Effector memory CD4-positive, alpha-beta T cell (primary cell): ENCODE measurements around the gene SNORC.

Experiments used
- DNase-seq, 3 donors: peaks; one replicate each; pipeline ENCODE4 v3.0.0-alpha.2; 2020
- H3K27ac ChIP-seq: 2 replicates; pipeline ENCODE4 v1.7.0; 2013; ENCODE audit warnings: mild to moderate bottlenecking, low read length, moderate library complexity; ENCODE audit not compliant: insufficient read depth, poor library complexity, severe bottlenecking
- H3K27me3 ChIP-seq: replicated peaks from 2 replicates; pipeline ENCODE4 v1.7.0; 2013; ENCODE audit warnings: mild to moderate bottlenecking, low read length; ENCODE audit not compliant: insufficient read depth, control insufficient read depth, poor library complexity, severe bottlenecking
- H3K36me3 ChIP-seq: 2 replicates; pipeline ENCODE4 v1.7.0; 2013; ENCODE audit warnings: mild to moderate bottlenecking, low read length, moderate library complexity; ENCODE audit not compliant: control insufficient read depth, insufficient read depth
- H3K4me1 ChIP-seq: 2 replicates; pipeline ENCODE4 v1.7.0; 2013; ENCODE audit warnings: low read length, mild to moderate bottlenecking; ENCODE audit not compliant: control insufficient read depth, insufficient read depth, poor library complexity, severe bottlenecking
- H3K4me3 ChIP-seq: 2 replicates; pipeline ENCODE4 v1.7.0; 2013; ENCODE audit warnings: low read length, low read depth, mild to moderate bottlenecking; ENCODE audit not compliant: insufficient read depth, poor library complexity, severe bottlenecking
- H3K9me3 ChIP-seq: 2 replicates; pipeline ENCODE4 v1.7.0; 2013; ENCODE audit warnings: mild to moderate bottlenecking, low read length, moderate library complexity; ENCODE audit not compliant: control insufficient read depth

The SNORC gene

GRCh38 chr2:232882085-232882484 is 12.0 kb downstream of the SNORC start:
- H3K4me1 ChIP-seq = no peaks in the 10 kb centered on the region
- no peak overlapping the region for H3K4me3 ChIP-seq
- DNase-seq = no peak
- no peaks in the 10 kb centered on the region for H3K27me3 ChIP-seq
- no peaks in the 10 kb centered on the region for H3K9me3 ChIP-seq
- no peaks in the 10 kb centered on the region for H3K36me3 ChIP-seq
- no peak overlapping the region for H3K27ac ChIP-seq

DNA sequence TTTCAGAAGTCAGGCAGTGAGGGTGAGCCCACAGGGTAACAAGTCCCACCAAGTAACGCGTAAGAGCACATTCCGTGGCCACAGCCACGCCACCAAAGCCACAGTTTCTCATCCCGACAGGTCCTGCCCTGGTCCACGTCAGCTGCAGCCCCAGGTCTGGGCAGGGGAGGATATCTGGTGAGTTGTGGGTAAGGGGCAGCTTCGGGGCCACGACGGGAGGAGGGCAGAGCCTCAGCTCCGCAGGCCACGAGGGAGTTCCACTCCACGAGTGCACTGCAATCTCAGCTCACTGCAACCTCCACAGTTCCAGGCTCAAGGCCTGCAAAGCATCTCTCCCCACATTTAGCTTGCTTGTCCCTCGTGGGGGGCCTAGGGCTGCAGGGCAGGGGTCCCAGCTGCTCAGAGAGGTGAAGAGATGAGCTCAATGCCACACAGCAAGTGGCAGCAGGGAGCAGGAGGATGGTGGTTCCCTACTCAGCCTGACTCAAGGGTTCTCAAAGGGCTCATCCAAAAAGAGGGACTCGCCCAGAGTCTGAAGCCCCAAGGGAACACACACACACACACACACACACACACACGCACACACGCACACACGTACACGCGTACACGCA is 12.5 kb downstream of the SNORC start:
- H3K4me3 ChIP-seq = no peak overlapping the region
- H3K36me3 ChIP-seq = no peaks in the 10 kb centered on the region
- no peaks in the 10 kb centered on the region for H3K27me3 ChIP-seq
- H3K27ac ChIP-seq = no peak overlapping the region
- no peaks in the 10 kb centered on the region for H3K9me3 ChIP-seq
- no peak for DNase-seq
- H3K4me1 ChIP-seq = no peaks in the 10 kb centered on the region

GRCh38 chr2:232883116-232883721 is 13.2 kb downstream of the SNORC start:
- Histone ChIP-seq H3K36me3 (no peaks in the 10 kb centered on the region), H3K4me1 (no peaks in the 10 kb centered on the region), H3K4me3 (no peak overlapping the region), H3K27ac (no peak overlapping the region), H3K9me3 (no peaks in the 10 kb centered on the region), H3K27me3 (no peaks in the 10 kb centered on the region)
- no peak for DNase-seq

DNA sequence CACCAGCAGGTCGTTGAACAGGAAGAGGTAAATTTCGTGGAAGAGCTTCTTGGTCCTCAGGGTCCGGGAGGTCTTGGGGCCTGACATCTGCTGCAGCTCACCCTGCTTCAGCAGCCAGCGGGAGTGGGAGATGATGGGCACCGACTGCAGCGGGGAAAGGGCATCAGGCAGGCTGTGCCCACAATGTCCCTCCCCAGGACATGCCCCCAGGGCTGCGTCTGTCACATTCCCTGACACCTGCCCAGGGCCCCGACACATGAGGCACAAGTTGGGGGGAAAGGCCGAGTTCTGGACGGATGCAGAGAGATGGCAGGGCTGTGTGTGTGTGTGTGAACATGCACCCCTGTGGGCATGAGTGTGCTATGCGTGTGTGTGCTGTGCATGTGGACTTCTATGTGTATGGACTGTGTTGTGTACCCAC is 13.9 kb downstream of the SNORC start:
- Histone ChIP-seq H3K36me3 (no peaks in the 10 kb centered on the region), H3K4me1 (no peaks in the 10 kb centered on the region), H3K9me3 (no peaks in the 10 kb centered on the region), H3K4me3 (no peak overlapping the region), H3K27ac (no peak overlapping the region), H3K27me3 (no peaks in the 10 kb centered on the region)
- no peak for DNase-seq

- no peak for DNase-seq
- H3K27ac ChIP-seq = no peak overlapping the region
- no peaks in the 10 kb centered on the region for H3K9me3 ChIP-seq
- H3K4me1 ChIP-seq = no peaks in the 10 kb centered on the region
- no peak overlapping the region for H3K4me3 ChIP-seq
- H3K36me3 ChIP-seq = no peaks in the 10 kb centered on the region
- no peaks in the 10 kb centered on the region for H3K27me3 ChIP-seq
These were observed 14.6 kb downstream of the SNORC start for GRCh38 chr2:232884549-232885263.

GRCh38 chr2:232885264-232885961 is 15.3 kb downstream of the SNORC start:
- Histone ChIP-seq H3K9me3 (no peaks in the 10 kb centered on the region), H3K36me3 (no peaks in the 10 kb centered on the region), H3K27me3 (peaks cover 2% of the 10 kb centered on the region), H3K27ac (no peak overlapping the region), H3K4me1 (no peaks in the 10 kb centered on the region), H3K4me3 (no peak overlapping the region)
- DNase-seq = no peak

DNA sequence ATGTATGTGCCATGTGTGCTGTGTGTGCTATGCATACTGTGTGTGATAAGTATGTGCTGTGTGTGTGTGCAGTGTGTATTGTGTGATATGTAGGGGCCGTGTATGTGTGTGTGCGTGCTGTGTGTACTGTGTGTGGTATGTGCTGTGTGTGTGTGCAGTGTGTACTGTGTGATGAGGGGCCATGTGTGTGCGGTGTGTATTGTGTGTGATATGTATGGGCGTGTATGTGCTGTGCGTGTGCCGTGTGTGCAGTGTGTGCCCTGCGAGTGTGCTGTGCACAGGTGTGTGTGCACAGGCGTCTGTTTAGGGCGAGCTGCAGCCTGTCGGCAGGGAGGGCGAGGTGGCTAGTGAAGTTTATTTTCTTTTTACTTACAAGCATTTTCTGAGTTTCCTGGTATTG is 16.1 kb downstream of the SNORC start:
- no peaks in the 10 kb centered on the region for H3K4me1 ChIP-seq
- H3K4me3 ChIP-seq = no peak overlapping the region
- no peak overlapping the region for H3K27ac ChIP-seq
- no peaks in the 10 kb centered on the region for H3K36me3 ChIP-seq
- peaks cover 4% of the 10 kb centered on the region for H3K27me3 ChIP-seq
- H3K9me3 ChIP-seq = no peaks in the 10 kb centered on the region
- DNase-seq = no peak

GRCh38 chr2:232886632-232887031 is 16.6 kb downstream of the SNORC start:
- Histone ChIP-seq H3K27me3 (peaks cover 4% of the 10 kb centered on the region), H3K4me1 (no peaks in the 10 kb centered on the region)

GRCh38 chr2:232887171-232887850 is 17.2 kb downstream of the SNORC start:
- H3K27ac ChIP-seq = no peak overlapping the region
- no peak overlapping the region for H3K4me3 ChIP-seq
- H3K27me3 ChIP-seq = peaks cover 7% of the 10 kb centered on the region
- H3K9me3 ChIP-seq = no peaks in the 10 kb centered on the region
- DNase-seq = no peak
- no peaks in the 10 kb centered on the region for H3K4me1 ChIP-seq
- H3K36me3 ChIP-seq = no peaks in the 10 kb centered on the region

More at GRCh38 chr2:232886632-232887031, 16.6 kb downstream of the SNORC start:
- no peak overlapping the region for H3K27ac ChIP-seq
- H3K36me3 ChIP-seq = no peaks in the 10 kb centered on the region
- H3K4me3 ChIP-seq = no peak overlapping the region
- DNase-seq = no peak
- no peaks in the 10 kb centered on the region for H3K9me3 ChIP-seq
